Measurements from ENCODE around the gene ANKS6.

DNA sequence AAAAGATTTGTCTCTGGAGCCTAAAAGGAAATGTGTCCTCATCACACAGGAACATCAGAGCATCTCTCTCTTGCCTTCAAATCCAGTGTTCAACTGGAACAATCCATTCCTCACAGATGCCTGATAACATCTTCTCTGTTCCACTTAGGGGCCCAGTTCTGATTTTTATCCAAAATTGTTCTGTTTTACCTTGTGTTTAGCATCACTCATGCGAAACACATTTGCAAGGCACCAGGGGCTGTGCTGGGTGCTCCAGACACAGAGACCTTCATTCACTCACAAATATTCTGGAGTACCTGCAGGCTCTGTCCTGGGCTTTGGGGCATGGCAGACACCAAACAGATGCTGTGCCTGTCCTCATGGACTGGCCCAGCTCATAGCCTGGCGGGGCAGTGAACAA is 101.4 kb downstream of the ANKS6 start:
- no peak for TF ChIP-seq MYC (IDR thresholded peaks at IDR 0.05; ENCODE audit: low read depth, low read length)
- TF ChIP-seq, protein P1, sequence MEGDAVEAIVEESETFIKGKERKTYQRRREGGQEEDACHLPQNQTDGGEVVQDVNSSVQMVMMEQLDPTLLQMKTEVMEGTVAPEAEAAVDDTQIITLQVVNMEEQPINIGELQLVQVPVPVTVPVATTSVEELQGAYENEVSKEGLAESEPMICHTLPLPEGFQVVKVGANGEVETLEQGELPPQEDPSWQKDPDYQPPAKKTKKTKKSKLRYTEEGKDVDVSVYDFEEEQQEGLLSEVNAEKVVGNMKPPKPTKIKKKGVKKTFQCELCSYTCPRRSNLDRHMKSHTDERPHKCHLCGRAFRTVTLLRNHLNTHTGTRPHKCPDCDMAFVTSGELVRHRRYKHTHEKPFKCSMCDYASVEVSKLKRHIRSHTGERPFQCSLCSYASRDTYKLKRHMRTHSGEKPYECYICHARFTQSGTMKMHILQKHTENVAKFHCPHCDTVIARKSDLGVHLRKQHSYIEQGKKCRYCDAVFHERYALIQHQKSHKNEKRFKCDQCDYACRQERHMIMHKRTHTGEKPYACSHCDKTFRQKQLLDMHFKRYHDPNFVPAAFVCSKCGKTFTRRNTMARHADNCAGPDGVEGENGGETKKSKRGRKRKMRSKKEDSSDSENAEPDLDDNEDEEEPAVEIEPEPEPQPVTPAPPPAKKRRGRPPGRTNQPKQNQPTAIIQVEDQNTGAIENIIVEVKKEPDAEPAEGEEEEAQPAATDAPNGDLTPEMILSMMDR (IDR thresholded peaks at IDR 0.05; ENCODE audit: low read depth, low read length): no peak
- TF ChIP-seq, protein P2, sequence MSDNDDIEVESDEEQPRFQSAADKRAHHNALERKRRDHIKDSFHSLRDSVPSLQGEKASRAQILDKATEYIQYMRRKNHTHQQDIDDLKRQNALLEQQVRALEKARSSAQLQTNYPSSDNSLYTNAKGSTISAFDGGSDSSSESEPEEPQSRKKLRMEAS (IDR thresholded peaks at IDR 0.05; ENCODE audit: low read depth, low read length): no peak
